ENCODE data around the gene SEC11A. TPM values are rescaled to one million over a fixed set of nuclear protein-coding genes. Genes with fewer than 3 reads are reported as not detected.

The SEC11A gene
- total and polyA plus RNA-seq, 2 donors (not counting 1 experiment from before 2014, with no cell fraction given) = 23.1 to 78.0 TPM

DNA sequence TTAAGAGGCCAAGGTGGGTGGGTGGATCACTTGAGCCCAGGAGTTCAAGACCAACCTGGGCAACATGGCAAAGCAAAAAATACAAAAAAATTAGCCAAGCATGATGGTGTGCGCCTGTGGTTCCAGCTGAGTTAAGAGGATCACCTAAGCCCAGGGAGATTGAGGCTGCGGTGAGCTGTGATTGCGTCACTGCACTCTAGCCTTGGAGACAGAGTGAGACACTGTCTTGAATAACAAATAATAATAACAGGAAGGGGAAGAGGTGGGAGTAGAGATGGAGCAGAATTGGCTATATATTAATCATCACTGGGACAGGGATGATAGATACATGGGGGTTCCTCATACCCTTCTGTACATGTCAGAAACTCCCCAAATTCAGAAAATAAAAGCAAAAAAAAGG lies 34.1 kb downstream of the SEC11A start:
- ATAC-seq (ENCODE audit: low read depth) (peak; percentile 58), DNase-seq (peak; percentile 21)
- H3K9me3 ChIP-seq (ENCODE audit: control extremely low read depth in 1 of 3, control insufficient read depth in 2 of 3, insufficient read depth in 1 of 3, low read length in 2 of 3) = no peaks in the 10 kb centered on the region
- H3K4me1 ChIP-seq (ENCODE audit: control insufficient read depth in 2 of 2, insufficient read depth in 2 of 2, low read length in 2 of 2) = peaks cover 6 to 13% of the 10 kb centered on the region in 2 donors
- H3K27me3 ChIP-seq (replicated peaks in 1 of 4; ENCODE audit: control extremely low read depth in 1 of 4, control insufficient read depth in 3 of 4, insufficient read depth in 4 of 4, low read length in 3 of 4) = no peaks in the 10 kb centered on the region
- H3K4me2 ChIP-seq (replicated peaks; ENCODE audit: low read depth, low read length, poor library complexity, severe bottlenecking) = no peak overlapping the region
- intact Hi-C loops (cut with micrococcal nuclease) = no loop called here
- ChIA-PET POLR2A (no interaction called here), CTCF (interaction anchor here (1.5 kb wide), 1 partner anchor 93 kb away, joined by 3 read pairs; no protein-coding TSS in a partner anchor)
- H3K9ac ChIP-seq (ENCODE audit: low read length) = no peak overlapping the region
- H4K20me1 ChIP-seq (ENCODE audit: control insufficient read depth, insufficient read depth, low read length, poor library complexity, severe bottlenecking) = no peaks in the 10 kb centered on the region
- 66% methylated on average over 3 of the region's 3 CpGs for WGBS (ENCODE audit: insufficient coverage)
- peaks cover 25% of the 10 kb centered on the region for H3K79me2 ChIP-seq (ENCODE audit: control insufficient read depth, insufficient read depth, low read length)
- no peak overlapping the region for H3K4me3 ChIP-seq (ENCODE audit: control extremely low read depth in 1 of 5, extremely low read depth in 1 of 5, insufficient read depth in 1 of 5, low read depth in 2 of 5, low read length in 4 of 5)
- peaks cover 7 to 50% of the 10 kb centered on the region in 2 experiments for H3K36me3 ChIP-seq (replicated peaks in 1 of 2; ENCODE audit: control extremely low read depth in 1 of 2, control insufficient read depth in 1 of 2, extremely low read depth in 1 of 2, insufficient read depth in 2 of 2, low read length in 1 of 2)
- TF ChIP-seq EZH2 (IDR thresholded peaks at IDR 0.05; ENCODE audit: borderline replicate concordance, insufficient read depth, low read depth, low read length, poor library complexity, severe bottlenecking) = no peak
- no peak for TF ChIP-seq CTCF (IDR thresholded peaks at IDR 0.05)
- H3K27ac Mint-ChIP-seq = peak overlapping the region; percentile 58
- no peaks in the 10 kb centered on the region for H3K9me3 Mint-ChIP-seq (ENCODE audit: insufficient read depth)
- H3K4me3 Mint-ChIP-seq = no peak overlapping the region
- H3K4me1 Mint-ChIP-seq = peaks cover 15% of the 10 kb centered on the region
- no peaks in the 10 kb centered on the region for H3K27me3 Mint-ChIP-seq
- H2AFZ ChIP-seq (ENCODE audit: insufficient read depth, low read depth, low read length, poor library complexity, severe bottlenecking) = no peak overlapping the region
- H3K27ac ChIP-seq (ENCODE audit: low read length in 2 of 2) = no peak overlapping the region

- Histone ChIP-seq H3K79me2 (ENCODE audit: control insufficient read depth, insufficient read depth, low read length) (no peaks in the 10 kb centered on the region), H3K36me3 (replicated peaks in 1 of 2; ENCODE audit: control extremely low read depth in 1 of 2, control insufficient read depth in 1 of 2, extremely low read depth in 1 of 2, insufficient read depth in 2 of 2, low read length in 1 of 2) (peaks cover 0 to 56% of the 10 kb centered on the region in 2 experiments), H3K4me1 (ENCODE audit: control insufficient read depth in 2 of 2, insufficient read depth in 2 of 2, low read length in 2 of 2) (no peaks in the 10 kb centered on the region), H4K20me1 (ENCODE audit: control insufficient read depth, insufficient read depth, low read length, poor library complexity, severe bottlenecking) (peaks cover 9% of the 10 kb centered on the region), H3K27ac (ENCODE audit: low read length in 2 of 2) (no peak overlapping the region), H3K27me3 (replicated peaks in 1 of 4; ENCODE audit: control extremely low read depth in 1 of 4, control insufficient read depth in 3 of 4, insufficient read depth in 4 of 4, low read length in 3 of 4) (no peaks in the 10 kb centered on the region), H3K4me2 (replicated peaks; ENCODE audit: low read depth, low read length, poor library complexity, severe bottlenecking) (no peak overlapping the region), H3K4me3 (ENCODE audit: control extremely low read depth in 1 of 5, extremely low read depth in 1 of 5, insufficient read depth in 1 of 5, low read depth in 2 of 5, low read length in 4 of 5) (no peak overlapping the region), H3K9me3 (ENCODE audit: control extremely low read depth in 1 of 3, control insufficient read depth in 2 of 3, insufficient read depth in 1 of 3, low read length in 2 of 3) (no peaks in the 10 kb centered on the region), H3K9ac (ENCODE audit: low read length) (no peak overlapping the region), H2AFZ (ENCODE audit: insufficient read depth, low read depth, low read length, poor library complexity, severe bottlenecking) (no peak overlapping the region)
- Mint-ChIP-seq H3K9me3 (ENCODE audit: insufficient read depth) (no peaks in the 10 kb centered on the region), H3K27ac (peak overlapping the region; percentile 22), H3K4me1 (no peaks in the 10 kb centered on the region), H3K4me3 (no peak overlapping the region), H3K27me3 (no peaks in the 10 kb centered on the region)
- intact Hi-C loops (cut with micrococcal nuclease) = no loop called here
- CTCF ChIA-PET = interaction anchor here (0.5 to 0.8 kb wide), 2 partner anchors 13 to 64 kb away, joined by 3 read pairs; partner anchors contain the start of gene NMB
- POLR2A ChIA-PET = no interaction called here
- no peak for DNase-seq
- TF ChIP-seq EZH2 (IDR thresholded peaks at IDR 0.05; ENCODE audit: borderline replicate concordance, insufficient read depth, low read depth, low read length, poor library complexity, severe bottlenecking) = no peak
- TF ChIP-seq CTCF (IDR thresholded peaks at IDR 0.05) = no peak
- no peak for ATAC-seq (ENCODE audit: low read depth)
These were observed 44.7 kb downstream of the SEC11A start for GRCh38 chr15:84671211-84671610.
